Fibroblast of pulmonary artery (primary cell): ENCODE results near the gene ITPRIP.

Experiments used
- DNase-seq: peaks from one replicate; pipeline ENCODE4 v3.0.0-alpha.2; 2010; ENCODE audit warnings: low read depth
- H3K4me3 ChIP-seq: replicated peaks from 2 replicates; pipeline ENCODE4 v1.5.1; 2011; ENCODE audit warnings: low read depth, mild to moderate bottlenecking, control low read depth, low read length, moderate library complexity
- TF ChIP-seq, protein P1 (sequence below): IDR thresholded peaks from 2 replicates; pipeline ENCODE4 v1.5.1; 2011; ENCODE audit warnings: mild to moderate bottlenecking, control low read depth, low read length, inconsistent platforms; ENCODE audit errors: missing control alignments

The ITPRIP gene

DNA sequence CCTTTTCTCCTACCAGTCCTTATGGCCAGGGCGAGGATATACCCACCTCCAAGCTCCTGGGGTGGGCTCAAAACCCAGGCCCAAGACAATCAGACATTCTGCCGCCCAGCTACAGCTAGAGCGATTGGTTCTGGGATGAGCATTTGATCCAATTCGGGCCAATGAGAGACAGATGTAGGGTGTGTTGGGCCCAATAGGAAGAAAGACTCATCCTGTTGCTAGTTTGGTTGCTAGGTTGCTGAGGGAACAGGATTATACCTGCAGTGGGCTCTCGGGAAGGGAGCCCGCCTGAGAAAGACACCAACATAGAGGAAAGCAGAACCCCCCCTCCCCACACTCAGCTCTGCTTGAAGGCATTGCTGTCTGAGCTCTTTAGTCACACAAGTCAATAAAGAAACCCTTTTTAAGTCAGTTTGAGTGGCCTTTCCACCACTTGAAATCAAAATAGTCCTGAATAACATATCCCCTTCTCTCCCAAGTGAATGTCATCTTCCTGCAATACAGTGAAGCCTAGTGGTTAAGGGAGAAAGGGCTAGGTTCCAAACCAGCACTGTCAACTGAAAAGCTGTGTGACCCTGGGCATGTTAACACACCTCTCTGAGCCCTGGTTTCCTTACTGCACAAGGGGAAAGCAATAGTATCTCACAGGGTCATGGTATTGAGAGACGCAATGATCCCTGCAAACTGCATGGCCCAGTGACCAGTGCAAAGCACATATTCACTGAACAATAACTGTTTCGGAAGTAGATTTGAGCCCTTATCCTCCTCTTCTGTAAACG, 21.8 kb downstream of the ITPRIP start:
- H3K4me3 ChIP-seq: no peak overlapping the region
- TF ChIP-seq, protein P1, sequence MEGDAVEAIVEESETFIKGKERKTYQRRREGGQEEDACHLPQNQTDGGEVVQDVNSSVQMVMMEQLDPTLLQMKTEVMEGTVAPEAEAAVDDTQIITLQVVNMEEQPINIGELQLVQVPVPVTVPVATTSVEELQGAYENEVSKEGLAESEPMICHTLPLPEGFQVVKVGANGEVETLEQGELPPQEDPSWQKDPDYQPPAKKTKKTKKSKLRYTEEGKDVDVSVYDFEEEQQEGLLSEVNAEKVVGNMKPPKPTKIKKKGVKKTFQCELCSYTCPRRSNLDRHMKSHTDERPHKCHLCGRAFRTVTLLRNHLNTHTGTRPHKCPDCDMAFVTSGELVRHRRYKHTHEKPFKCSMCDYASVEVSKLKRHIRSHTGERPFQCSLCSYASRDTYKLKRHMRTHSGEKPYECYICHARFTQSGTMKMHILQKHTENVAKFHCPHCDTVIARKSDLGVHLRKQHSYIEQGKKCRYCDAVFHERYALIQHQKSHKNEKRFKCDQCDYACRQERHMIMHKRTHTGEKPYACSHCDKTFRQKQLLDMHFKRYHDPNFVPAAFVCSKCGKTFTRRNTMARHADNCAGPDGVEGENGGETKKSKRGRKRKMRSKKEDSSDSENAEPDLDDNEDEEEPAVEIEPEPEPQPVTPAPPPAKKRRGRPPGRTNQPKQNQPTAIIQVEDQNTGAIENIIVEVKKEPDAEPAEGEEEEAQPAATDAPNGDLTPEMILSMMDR: no peak
- DNase-seq: no peak

DNA sequence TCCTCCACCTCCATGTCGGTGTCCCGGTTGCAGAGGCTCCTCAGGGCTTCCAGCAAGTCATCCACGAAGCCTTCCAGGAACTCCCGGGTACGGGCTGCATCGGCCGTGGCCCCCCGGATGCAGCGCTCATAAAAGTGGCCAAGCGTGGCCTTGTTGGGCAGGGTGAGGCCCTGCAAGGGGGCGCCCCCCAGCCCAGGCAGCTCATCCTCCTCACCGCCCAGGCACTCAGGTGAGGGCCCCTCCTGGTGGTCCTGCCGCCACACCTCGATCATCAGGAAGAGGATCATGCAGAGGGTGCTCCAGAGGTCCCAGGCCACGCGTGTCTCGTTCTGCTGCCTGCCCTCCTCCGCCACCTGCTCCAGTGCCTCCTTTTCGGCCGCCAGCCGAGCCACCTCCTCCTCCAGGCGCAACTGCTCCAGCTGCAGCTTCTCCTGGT, 22.8 kb downstream of the ITPRIP start:
- no peak overlapping the region for H3K4me3 ChIP-seq
- DNase-seq: no peak
- TF ChIP-seq, protein P1: no peak

DNA sequence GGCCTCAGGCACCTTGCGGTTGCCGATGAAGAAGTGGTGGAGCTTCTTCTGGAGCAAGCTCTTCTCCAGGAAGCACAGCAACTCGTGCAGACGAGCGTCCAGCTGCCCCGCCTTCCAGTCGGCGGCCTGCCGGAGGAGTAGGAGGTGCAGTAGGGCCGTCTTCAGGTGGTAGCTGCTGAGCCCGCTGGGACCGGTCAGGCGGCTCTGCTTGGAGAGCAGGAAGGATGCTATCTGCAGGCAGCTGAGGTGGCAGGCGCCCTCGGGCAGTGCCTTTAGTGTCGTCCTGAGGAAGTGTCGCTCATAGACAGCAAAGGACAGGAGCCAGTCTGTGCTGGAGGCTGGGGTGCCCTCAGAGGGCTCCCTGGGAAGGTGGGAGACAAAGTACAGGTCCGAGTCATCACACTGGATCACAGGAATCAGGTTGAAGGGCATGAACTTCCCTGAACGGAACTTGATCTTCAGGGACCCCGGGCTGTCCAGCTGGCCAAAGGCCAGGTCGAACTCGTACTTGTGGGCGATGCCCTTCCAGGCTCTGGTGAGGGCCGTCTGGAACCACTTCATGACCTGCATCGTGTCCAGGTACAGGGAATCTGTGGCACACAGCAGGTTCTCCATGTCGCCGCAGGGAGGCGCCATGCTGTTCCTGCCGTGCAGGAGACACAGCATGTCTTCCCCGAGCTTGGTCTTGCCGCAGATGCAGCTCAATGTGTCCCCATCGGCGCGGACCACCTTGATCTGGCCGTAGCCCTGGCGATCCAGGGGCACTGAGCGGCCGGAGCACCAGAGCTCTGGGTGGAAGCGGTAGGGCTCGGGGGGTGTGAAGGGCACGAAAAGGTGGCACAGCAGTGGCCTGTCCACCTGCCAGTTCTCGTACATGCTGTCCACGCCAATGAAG, 23.4 kb downstream of the ITPRIP start:
- TF ChIP-seq, protein P1: no peak
- H3K4me3 ChIP-seq: no peak overlapping the region
- no peak for DNase-seq

DNA sequence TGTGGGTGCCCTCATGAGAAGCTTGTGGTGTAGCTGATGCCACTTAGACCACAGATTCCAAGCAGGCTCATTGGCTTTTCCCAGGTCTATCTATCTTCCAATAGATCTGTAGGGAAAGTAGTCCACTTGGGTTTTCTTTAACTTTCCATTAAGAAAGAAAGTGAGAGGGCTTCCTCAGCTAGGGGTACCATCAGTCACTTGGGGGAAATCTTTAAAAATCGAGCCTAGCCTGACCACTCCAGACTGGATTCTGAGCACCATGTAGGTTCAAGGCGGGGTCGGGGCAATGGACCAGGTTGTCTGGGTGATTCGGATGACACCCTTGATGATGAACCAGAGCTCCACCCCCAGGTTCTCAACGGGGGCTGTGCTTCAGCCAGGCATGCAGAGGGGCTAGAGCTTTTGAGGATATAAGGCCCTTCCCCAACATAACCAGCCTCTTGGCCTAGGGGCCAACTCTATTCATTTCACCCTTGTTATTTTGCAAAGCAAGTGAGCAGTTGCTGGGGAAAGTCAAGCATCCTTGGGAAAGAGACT, 27.0 kb downstream of the ITPRIP start:
- DNase-seq: no peak
- TF ChIP-seq, protein P1: no peak

DNA sequence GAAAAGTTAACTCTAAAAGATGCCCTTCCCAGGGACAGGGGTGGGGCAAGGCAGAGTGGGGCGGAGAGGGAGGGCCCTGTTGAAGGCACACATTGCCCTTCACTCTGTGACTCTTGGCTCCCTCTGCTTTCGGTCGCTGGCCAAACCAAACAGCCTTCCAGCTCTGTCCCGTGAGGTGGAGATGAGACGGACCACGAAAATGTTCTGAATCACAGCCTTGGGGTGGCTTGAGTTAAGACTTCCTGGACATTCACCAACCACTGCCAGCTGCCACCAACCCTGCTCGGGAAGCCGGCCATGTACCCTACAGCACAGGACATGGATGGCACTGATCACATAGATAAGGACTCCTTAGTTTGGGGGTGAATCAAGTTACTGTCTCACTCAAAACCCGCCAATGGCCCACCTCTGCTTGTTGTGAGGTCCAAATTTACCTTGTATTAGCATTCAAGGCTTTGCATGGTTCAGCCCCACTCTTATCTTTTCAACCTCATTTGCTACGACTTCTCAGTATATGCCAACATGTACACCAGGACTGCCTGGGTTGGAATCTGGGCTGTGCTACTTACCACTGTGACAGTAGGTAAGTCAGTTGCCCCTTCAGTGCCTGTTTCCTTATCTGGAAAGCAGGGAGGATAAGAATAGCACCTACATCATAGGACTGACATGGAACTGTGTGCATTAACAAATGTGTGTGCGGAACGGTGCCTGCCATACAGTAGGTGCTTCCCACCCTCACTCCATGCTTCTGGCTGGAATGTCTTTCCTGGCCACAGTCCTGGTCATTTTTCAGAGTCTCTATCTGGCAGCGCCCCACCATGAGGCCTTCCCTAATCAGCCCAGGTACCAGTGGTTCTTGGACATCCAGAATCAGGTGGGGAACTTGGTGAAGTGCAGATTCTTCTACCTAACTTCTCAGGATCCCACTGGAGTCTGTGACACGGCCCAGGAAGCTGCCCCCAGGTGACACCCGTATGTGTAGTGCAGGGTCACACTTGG, 28.0 kb downstream of the ITPRIP start:
- TF ChIP-seq, protein P1: no peak
- peak; percentile 82 for DNase-seq
- H3K4me3 ChIP-seq: no peak overlapping the region

More for the DNA sequence above, 27.0 kb downstream of the ITPRIP start:
- no peak overlapping the region for H3K4me3 ChIP-seq

DNA sequence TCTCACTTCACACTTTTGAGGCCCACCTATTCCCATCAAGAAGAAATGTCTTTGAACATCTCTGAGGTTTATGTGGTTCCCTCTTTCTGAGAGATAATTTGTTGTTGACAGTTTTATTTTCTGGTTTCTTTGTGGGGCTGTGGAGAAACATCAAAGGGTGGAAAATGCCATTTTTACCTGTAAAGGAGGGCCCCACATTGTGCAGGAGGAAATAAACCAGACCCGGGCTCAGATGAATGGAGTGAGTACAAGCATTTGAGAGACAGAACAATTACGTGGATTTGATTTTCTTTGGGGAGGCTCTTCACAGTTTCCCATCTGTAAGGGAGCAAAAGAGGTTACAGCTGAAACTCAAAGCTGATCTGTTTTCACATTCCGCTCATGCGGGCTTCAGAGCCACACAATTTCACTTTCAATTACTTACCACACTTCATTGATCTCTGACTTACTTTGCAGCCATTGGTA, 29.8 kb downstream of the ITPRIP start:
- no peak for DNase-seq
- TF ChIP-seq, protein P1: no peak
- H3K4me3 ChIP-seq: no peak overlapping the region
